Neuronal stem cell (in vitro differentiated cells): ENCODE results near the gene VWA5B1.

ENCODE experiments used
- DNase-seq: peaks from one replicate; pipeline ENCODE4 v3.0.0-alpha.2; 2013; ENCODE audit warnings: low spot score
- H2AFZ ChIP-seq: one replicate; pipeline ENCODE4 v1.6.1; 2013; ENCODE audit warnings: mild to moderate bottlenecking, low read length, inconsistent platforms
- H2AK5ac ChIP-seq: 2 replicates; pipeline ENCODE4 v1.6.1; 2013; ENCODE audit warnings: low read depth, mild to moderate bottlenecking, inconsistent platforms, low read length, moderate library complexity, mixed read lengths
- H2BK120ac ChIP-seq: 2 replicates; pipeline ENCODE4 v1.6.1; 2013; ENCODE audit warnings: low read depth, mild to moderate bottlenecking, inconsistent platforms, low read length, moderate library complexity, mixed read lengths
- H2BK12ac ChIP-seq: one replicate; pipeline ENCODE4 v1.6.1; 2013; ENCODE audit warnings: low read length, inconsistent platforms
- H2BK15ac ChIP-seq: 2 replicates; pipeline ENCODE4 v1.6.1; 2013; ENCODE audit warnings: mild to moderate bottlenecking, low read length, inconsistent platforms, mixed read lengths
- H2BK5ac ChIP-seq: one replicate; pipeline ENCODE4 v1.6.1; 2013; ENCODE audit warnings: inconsistent platforms, mild to moderate bottlenecking, low read length, moderate library complexity
- H3K14ac ChIP-seq: one replicate; pipeline ENCODE4 v1.6.1; 2013; ENCODE audit warnings: low read length, inconsistent platforms
- H3K18ac ChIP-seq: 2 replicates; pipeline ENCODE4 v1.6.1; 2013; ENCODE audit warnings: low read length, inconsistent platforms
- H3K23ac ChIP-seq: 2 replicates; pipeline ENCODE4 v1.6.1; 2013; ENCODE audit warnings: low read depth, mild to moderate bottlenecking, mixed read lengths, low read length, inconsistent platforms; ENCODE audit not compliant: poor library complexity
- H3K27ac ChIP-seq: replicated peaks from 3 replicates; pipeline ENCODE4 v1.5.1; 2013; ENCODE audit warnings: low read length, inconsistent platforms
- H3K27me3 ChIP-seq, 3 experiments: 2 replicates each; pipeline ENCODE4 v1.6.1; 2013; ENCODE audit warnings: low read length in 3 of 3, mild to moderate bottlenecking in 2 of 3, inconsistent platforms in 1 of 3, low read depth in 1 of 3, mixed read lengths in 1 of 3, moderate library complexity in 1 of 3; ENCODE audit not compliant: control insufficient read depth in 3 of 3, insufficient read depth in 3 of 3
- H3K36me3 ChIP-seq, 2 donors: replicated peaks in 1 of 2; 2 replicates each; pipeline ENCODE4 v1.6.1; 2013; ENCODE audit warnings: low read length in 2 of 2; ENCODE audit not compliant: control insufficient read depth in 2 of 2, insufficient read depth in 2 of 2
- H3K4ac ChIP-seq: 2 replicates; pipeline ENCODE4 v1.6.1; 2013; ENCODE audit warnings: inconsistent platforms, mild to moderate bottlenecking, low read length, moderate library complexity
- H3K4me1 ChIP-seq, 2 donors: 1 replicate in 1 of 2; 2 replicates in 1 of 2; pipeline ENCODE4 v1.6.1; 2013; ENCODE audit warnings: low read length in 2 of 2, low read depth in 1 of 2; ENCODE audit not compliant: control insufficient read depth in 2 of 2, insufficient read depth in 1 of 2
- H3K4me2 ChIP-seq: one replicate; pipeline ENCODE4 v1.6.1; 2013; ENCODE audit warnings: mild to moderate bottlenecking, low read length, inconsistent platforms; ENCODE audit not compliant: insufficient read depth, poor library complexity, severe bottlenecking
- H3K4me3 ChIP-seq, 2 donors: 2 replicates each; pipeline ENCODE4 v1.5.1; 2013; ENCODE audit warnings: low read length in 2 of 2, mild to moderate bottlenecking in 2 of 2, inconsistent platforms in 1 of 2, moderate library complexity in 1 of 2
- H3K79me1 ChIP-seq: one replicate; pipeline ENCODE4 v1.6.1; 2013; ENCODE audit warnings: low read depth, mild to moderate bottlenecking, inconsistent platforms, low read length, moderate library complexity
- H3K9ac ChIP-seq: one replicate; pipeline ENCODE4 v1.6.1; 2013; ENCODE audit warnings: mild to moderate bottlenecking, low read depth, low read length, inconsistent platforms; ENCODE audit not compliant: poor library complexity
- H3K9me3 ChIP-seq, 2 donors: replicated peaks in 1 of 2; 2 replicates each; pipeline versions ENCODE3 to v1.6.1; 2013; ENCODE audit warnings: low read length in 2 of 2, mild to moderate bottlenecking in 2 of 2, inconsistent platforms in 1 of 2, low read depth in 1 of 2, mixed read lengths in 1 of 2, moderate library complexity in 1 of 2; ENCODE audit not compliant: control insufficient read depth in 2 of 2, insufficient read depth in 1 of 2
- H4K8ac ChIP-seq: one replicate; pipeline ENCODE4 v1.6.1; 2013; ENCODE audit warnings: low read depth, mild to moderate bottlenecking, inconsistent platforms, low read length, moderate library complexity
- H4K91ac ChIP-seq: one replicate; pipeline ENCODE4 v1.6.1; 2013; ENCODE audit warnings: low read length, low read depth, mild to moderate bottlenecking, inconsistent platforms; ENCODE audit not compliant: poor library complexity
- WGBS, 2 donors: extraction: QIAGEN DNeasy Blood & Tissue Kit; methylation state at CpG; one replicate each; pipeline ENCODE4 v1.1.7; 2013; ENCODE audit warnings: missing lambda C conversion rate in 2 of 2, mixed read lengths in 1 of 2; ENCODE audit not compliant: insufficient read length in 2 of 2, insufficient replicate concordance in 1 of 2; ENCODE audit errors: extremely low coverage in 2 of 2; 5-methylcytosine and 5-hydroxymethylcytosine counted together

VWA5B1 gene

DNA sequence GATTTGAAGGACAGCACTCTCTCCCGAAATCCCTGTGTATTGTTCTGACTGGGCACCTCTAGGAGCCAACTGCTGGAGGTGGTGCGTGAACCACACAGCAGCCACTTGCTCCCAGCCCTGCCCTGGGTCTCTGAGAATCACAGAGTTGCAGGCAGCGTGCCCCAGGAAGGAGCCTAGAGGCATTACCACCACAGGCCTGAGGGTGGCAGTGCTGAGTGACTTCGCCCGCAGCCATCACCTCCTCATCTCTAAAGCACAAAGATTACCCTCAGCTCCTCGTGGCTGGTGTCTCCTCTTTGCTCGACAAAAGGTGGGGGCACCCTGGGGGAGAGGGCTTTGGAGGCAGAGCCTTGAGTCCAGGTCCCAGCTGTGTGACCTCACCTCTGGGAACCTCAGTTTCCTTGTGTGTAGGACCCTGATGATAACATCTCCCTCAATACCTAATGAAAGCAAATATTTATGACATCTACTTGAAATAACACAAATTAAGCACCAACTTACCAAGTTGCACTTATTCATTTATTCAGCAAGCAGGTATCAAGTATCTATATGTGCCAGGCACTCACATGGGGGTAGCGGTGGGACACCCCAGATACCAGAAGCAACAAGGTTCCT is 86.3 kb downstream of the VWA5B1 start:
- no peak overlapping the region for H4K91ac ChIP-seq
- H4K8ac ChIP-seq = no peak overlapping the region
- H2BK12ac ChIP-seq = no peak overlapping the region
- H3K27ac ChIP-seq = no peak overlapping the region
- H3K9ac ChIP-seq = no peak overlapping the region
- H2AFZ ChIP-seq = no peak overlapping the region
- peak; percentile 61 for DNase-seq
- H3K36me3 ChIP-seq = no peaks in the 10 kb centered on the region
- no CpG with 5 or more reads among the region's 8 CpGs for WGBS, 2 donors
- no peaks in the 10 kb centered on the region for H3K9me3 ChIP-seq
- peak overlapping the region; percentile 2 for H3K23ac ChIP-seq
- no peak overlapping the region for H3K18ac ChIP-seq
- no peak overlapping the region for H2BK15ac ChIP-seq
- H2BK5ac ChIP-seq = no peak overlapping the region
- peaks cover 0 to 29% (median 0%) of the 10 kb centered on the region in 3 experiments for H3K27me3 ChIP-seq
- peaks cover 0 to 8% of the 10 kb centered on the region in 2 donors for H3K4me1 ChIP-seq
- H2BK120ac ChIP-seq = no peak overlapping the region
- peaks cover 2% of the 10 kb centered on the region for H3K79me1 ChIP-seq
- no peak overlapping the region for H3K4ac ChIP-seq
- no peak overlapping the region for H3K14ac ChIP-seq
- no peak overlapping the region for H3K4me3 ChIP-seq
- H3K4me2 ChIP-seq = no peak overlapping the region
- peak overlapping the region; percentile 4 for H2AK5ac ChIP-seq

DNA sequence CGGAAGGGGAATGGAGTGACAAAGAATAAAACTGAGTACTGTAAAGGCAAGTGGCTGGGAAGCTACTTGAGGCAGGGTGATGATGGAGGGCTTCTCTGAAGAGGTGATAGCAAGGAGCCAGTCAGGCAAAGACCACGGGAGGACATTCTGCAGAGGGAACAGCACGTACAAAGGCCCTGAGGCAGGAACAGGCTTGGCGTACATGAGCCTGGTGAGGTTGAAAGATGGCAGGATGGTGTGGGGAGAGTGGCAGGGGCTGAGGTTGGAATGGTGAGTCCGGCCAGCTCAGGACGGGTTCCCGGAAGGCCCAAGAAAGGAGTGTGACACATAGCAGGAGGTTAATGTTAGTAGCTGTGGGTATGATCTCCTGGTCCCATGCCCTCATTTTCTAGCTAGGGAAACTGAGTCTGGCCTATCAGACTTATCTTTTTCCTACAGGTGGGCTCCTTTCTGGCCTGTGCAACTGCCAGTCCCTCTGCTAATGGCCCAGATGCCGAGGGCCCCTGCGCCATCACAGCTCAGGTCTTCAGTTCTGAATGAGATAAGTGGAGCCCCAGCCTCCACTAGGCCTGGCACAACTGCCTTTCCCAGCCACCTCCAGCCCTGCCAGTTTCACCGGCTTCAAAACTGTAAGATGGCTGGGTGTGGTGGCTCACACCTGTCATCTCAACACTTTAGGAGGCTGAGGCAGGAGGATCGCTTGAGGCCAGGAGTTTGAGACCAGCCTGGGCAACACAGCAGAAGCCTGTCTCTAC is 87.0 kb downstream of the VWA5B1 start:
- peaks cover 2% of the 10 kb centered on the region for H3K79me1 ChIP-seq
- no peak overlapping the region for H3K27ac ChIP-seq
- no peak overlapping the region for H3K23ac ChIP-seq
- peak overlapping the region; percentile 35 for H2BK12ac ChIP-seq
- H2BK120ac ChIP-seq = no peak overlapping the region
- peaks cover 0 to 29% (median 0%) of the 10 kb centered on the region in 3 experiments for H3K27me3 ChIP-seq
- H3K36me3 ChIP-seq = no peaks in the 10 kb centered on the region
- no peak overlapping the region for H2AK5ac ChIP-seq
- H3K18ac ChIP-seq = peak overlapping the region; percentile 15
- H3K4me3 ChIP-seq = no peak overlapping the region
- no peak overlapping the region for H3K9ac ChIP-seq
- peaks cover 0 to 8% of the 10 kb centered on the region in 2 donors for H3K4me1 ChIP-seq
- H3K4ac ChIP-seq = no peak overlapping the region
- WGBS, 2 donors = no CpG with 5 or more reads among the region's 11 CpGs
- no peaks in the 10 kb centered on the region for H3K9me3 ChIP-seq
- no peak for DNase-seq
- H2BK15ac ChIP-seq = no peak overlapping the region
- H2BK5ac ChIP-seq = no peak overlapping the region
- no peak overlapping the region for H4K8ac ChIP-seq
- no peak overlapping the region for H2AFZ ChIP-seq
- no peak overlapping the region for H3K4me2 ChIP-seq
- H3K14ac ChIP-seq = no peak overlapping the region
- no peak overlapping the region for H4K91ac ChIP-seq

DNA sequence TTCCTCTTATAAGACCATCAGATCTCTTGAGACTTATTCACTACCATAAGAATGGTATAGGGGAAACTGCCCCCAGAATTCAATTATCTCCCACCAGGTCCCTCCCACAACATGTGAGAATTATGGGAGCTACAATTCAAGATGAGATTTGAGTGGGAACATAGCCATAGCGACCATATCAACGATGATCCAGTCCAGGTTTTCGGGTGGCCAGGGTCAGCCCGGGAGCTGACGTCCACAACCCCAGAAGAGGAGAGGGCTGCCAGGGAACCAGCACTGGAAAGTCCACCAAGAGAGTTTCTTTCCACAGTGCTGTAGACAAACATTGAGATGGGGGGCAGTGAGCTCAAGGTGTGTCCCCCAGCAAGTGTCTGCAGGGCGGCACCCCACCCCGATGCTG is 88.4 kb downstream of the VWA5B1 start:
- no peak overlapping the region for H2AK5ac ChIP-seq
- no peak overlapping the region for H2BK5ac ChIP-seq
- no peak overlapping the region for H4K91ac ChIP-seq
- no peak for DNase-seq
- H3K36me3 ChIP-seq = no peaks in the 10 kb centered on the region
- H3K9me3 ChIP-seq = no peaks in the 10 kb centered on the region
- H2AFZ ChIP-seq = no peak overlapping the region
- no peak overlapping the region for H4K8ac ChIP-seq
- no peak overlapping the region for H2BK15ac ChIP-seq
- peaks cover 2% of the 10 kb centered on the region for H3K79me1 ChIP-seq
- no peak overlapping the region for H3K4me2 ChIP-seq
- no peak overlapping the region for H3K23ac ChIP-seq
- peaks cover 0 to 6% of the 10 kb centered on the region in 2 donors for H3K4me1 ChIP-seq
- H3K18ac ChIP-seq = no peak overlapping the region
- H2BK12ac ChIP-seq = no peak overlapping the region
- H2BK120ac ChIP-seq = no peak overlapping the region
- H3K4ac ChIP-seq = no peak overlapping the region
- no peak overlapping the region for H3K9ac ChIP-seq
- peaks cover 0 to 22% (median 0%) of the 10 kb centered on the region in 3 experiments for H3K27me3 ChIP-seq
- H3K27ac ChIP-seq = no peak overlapping the region
- H3K14ac ChIP-seq = no peak overlapping the region
- no CpG with 5 or more reads among the region's 7 CpGs for WGBS, 2 donors
- H3K4me3 ChIP-seq = no peak overlapping the region

DNA sequence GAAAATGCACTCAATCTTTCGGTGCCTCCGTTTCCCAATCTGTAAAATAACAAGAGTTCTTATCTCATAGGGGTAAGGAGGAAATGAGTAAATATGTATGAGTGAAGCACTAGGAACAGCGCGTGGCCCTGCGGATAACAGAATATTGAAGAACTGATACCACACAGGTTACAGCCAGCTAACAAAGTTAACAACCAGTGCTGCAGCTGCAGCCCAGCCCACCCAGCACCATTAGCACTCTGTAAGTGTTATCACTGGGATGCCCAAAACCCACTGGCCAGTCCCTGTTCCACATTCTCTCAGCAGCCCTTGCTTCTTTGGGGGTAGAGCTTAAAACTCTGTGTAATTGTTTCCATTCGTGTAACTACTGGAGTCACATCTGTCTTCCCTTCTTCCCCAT is 89.5 kb downstream of the VWA5B1 start:
- Histone ChIP-seq H3K27me3 (peaks cover 0 to 19% (median 0%) of the 10 kb centered on the region in 3 experiments), H2BK5ac (no peak overlapping the region), H3K9ac (no peak overlapping the region), H3K9me3 (no peaks in the 10 kb centered on the region), H2AK5ac (no peak overlapping the region), H3K14ac (no peak overlapping the region), H3K4me1 (peaks cover 0 to 6% of the 10 kb centered on the region in 2 donors), H2BK120ac (no peak overlapping the region), H2BK12ac (no peak overlapping the region), H4K91ac (no peak overlapping the region), H3K4me3 (no peak overlapping the region), H2AFZ (no peak overlapping the region), H3K18ac (no peak overlapping the region), H3K27ac (no peak overlapping the region), H3K4me2 (no peak overlapping the region), H3K36me3 (no peaks in the 10 kb centered on the region), H4K8ac (no peak overlapping the region), H3K79me1 (peaks cover 2% of the 10 kb centered on the region), H2BK15ac (no peak overlapping the region), H3K4ac (no peak overlapping the region), H3K23ac (no peak overlapping the region)
- DNase-seq = no peak
- no CpG with 5 or more reads among the region's 6 CpGs for WGBS, 2 donors
